M059J (cell line): ENCODE data around the gene SAP30BP. TPM values are rescaled to one million over a fixed set of nuclear protein-coding genes. Genes with fewer than 3 reads are reported as not detected.

Experiments used
- DNase-seq: peaks from one replicate; pipeline ENCODE4 v3.0.0-alpha.2; 2012; ENCODE audit warnings: low read depth
- total RNA-seq: library from RNA; depleted of rRNA; stranded (reverse); fragments of >200 nt; shearing (Covaris generic); gene quantifications from 2 replicates; pipeline ENCODE4 v1.2.3, GENCODE V29; 2014

Gene SAP30BP
- total RNA-seq, 1 experiment from 2014 or later: 79.3 TPM

DNA sequence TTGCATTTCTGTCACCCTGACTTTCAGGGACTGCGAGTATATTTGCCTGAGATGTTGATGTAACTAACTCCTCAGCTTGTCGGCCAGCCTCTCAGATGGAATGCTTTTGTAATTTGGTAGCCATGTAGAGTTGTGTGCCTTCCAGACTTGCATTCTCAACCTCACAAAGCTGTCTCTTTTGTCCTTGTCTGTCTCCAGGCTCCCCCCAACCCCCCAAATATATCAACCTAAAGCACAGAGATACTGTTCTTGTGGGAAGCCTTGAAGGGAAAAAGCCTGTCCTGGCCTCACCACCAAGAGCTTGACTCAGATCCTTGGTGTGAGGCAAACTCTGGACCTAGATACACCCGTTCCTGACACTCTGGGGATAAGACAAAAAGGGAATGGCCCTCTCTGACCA, 18.4 kb downstream of the SAP30BP start:
- DNase-seq: no peak

DNA sequence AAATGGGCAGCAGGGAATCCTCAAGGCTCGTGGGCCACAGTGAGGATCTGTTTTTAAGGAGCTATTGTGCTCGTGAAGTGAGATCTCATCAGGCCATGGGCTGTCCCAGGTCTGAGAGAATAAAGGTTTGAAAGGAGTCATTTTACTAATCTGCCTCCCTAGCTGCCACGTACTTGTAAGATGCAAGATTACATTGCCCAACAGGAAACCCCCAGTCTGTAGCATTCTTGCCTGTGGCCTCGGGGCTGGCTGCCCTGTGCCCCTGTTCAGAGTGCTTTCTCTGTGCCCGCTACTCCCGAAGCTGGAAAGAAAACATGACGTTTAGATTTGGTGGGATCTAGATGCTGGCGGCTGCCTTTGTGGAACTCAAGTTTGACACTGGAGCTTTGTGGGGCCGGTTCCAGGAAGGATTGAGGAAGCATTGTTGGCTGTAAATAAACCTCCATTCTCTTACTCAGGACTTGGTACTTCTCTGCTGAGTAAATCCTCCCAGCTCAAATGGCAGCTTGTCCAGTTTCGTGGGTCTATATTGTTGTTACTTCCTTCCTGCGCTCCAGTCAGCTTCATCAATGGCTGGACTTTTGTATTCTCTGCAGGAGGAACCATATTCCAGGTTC, 21.2 kb downstream of the SAP30BP start:
- peak; percentile 75 for DNase-seq

DNA sequence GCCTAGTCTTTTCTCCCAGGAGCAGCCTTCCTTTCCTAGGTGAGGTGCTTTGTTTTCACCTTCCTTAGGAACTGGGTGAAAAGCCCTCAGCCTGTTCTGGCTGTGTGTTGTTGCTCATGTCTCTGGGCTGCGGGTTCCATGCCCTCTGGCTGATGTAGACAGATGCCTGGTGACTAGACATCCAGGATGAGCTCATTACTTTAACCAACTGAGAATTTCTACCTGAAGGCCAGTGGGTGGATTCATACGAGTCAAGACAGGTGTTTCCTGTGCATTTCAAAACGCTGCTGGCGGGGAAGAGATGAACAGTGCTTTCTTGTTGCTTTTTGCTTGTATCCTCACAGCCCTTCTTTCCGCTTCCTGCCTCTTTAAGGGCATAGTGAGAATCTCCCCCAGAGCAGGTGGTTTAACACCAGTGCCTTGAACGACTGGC, 22.3 kb downstream of the SAP30BP start:
- peak; percentile 67 for DNase-seq

GRCh38 chr17:75691371-75691791, 24.2 kb downstream of the SAP30BP start:
- peak; percentile 99 for DNase-seq

DNA sequence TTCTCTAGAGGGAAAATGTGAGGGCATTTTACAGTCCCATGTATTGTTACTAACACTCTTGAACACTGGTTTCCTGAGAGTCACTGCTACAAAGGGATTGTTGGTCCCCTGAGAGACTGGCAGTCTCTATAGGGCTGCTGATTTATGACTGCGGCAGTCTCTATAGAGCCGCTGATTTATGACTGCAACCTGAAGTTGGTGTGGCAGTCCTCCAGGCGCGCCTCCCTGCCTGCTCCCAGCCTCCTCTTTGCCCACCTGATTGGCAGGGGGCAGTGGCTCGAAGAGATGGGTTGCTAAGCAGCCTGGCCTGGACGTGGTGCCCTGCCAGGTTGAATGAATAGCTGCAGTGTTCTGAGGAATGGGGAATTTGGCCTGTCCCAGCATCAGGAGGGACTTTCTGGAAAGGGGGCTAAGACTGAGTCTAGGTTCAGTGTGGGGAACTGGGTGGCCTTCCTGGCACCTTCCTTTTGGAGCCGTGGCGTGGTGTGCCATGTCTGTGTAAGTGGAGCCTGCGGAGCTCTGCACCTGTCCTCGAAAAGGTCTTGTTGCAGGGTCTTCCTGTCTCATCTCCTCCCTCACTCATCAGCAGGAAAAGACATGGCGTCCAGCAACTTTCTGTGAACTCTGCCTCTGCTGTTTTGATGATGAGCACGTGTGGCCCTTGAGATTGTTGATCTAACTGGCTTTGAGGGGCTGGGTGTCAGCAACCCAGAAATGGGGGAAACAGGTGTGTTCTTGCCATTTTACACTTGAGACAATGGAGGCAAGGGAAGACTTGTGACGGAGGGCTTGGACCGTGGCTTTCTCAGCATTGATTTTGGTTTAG, 24.9 kb downstream of the SAP30BP start:
- no peak for DNase-seq

- DNase-seq: peak; percentile 30
Measured at GRCh38 chr17:75692976-75693375, 25.8 kb downstream of the SAP30BP start.

DNA sequence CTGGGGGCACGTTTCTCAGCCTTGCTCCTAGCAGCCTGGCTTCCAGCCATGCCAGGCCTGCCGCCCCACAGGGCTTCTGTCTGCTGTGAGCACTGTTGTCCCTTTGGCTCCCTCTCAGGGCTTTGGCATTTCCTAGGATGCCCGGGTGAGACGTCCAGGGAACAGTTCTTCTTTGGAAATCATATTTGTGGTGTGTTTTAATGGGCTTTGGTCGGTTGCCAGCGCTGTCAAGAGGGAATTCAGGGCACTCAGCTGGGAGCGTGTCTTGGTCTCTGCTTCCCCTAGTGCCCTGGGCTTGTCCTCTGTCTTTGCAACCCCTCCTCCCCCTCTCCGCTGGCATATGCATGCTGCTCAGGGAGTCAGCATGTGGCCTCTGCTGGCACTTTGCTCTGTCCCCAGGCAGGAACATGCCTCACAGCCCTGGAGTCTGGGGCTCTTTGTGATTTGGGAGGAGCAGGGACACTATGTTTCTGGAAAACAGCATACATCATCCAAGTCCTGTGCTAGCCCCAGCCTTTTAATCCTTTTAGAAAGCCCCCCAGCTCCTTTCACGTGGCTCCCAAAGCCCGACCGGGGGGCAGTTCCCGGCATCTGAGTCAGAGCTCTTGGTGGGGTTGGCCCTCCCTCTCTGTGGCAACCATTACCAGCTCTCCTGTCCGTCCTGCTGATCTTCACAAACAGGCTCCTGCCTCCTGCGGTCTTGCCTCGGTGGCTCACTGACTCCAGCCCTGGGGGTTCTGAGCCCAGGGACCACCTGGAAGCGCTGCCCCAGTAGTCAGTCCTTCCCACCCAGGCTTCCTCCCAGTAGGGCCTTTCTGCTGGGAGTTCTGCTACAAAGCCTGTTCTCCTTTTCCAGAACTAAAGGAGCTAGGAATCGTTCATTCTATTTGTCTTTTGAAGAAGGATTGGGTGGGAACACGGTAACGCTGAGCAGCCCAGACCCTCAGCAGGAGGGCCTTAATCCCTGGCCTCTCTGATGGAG, 26.7 kb downstream of the SAP30BP start:
- peak; percentile 100 for DNase-seq

- no peak for DNase-seq
Measured at GRCh38 chr17:75694536-75694935, 27.4 kb downstream of the SAP30BP start.

DNA sequence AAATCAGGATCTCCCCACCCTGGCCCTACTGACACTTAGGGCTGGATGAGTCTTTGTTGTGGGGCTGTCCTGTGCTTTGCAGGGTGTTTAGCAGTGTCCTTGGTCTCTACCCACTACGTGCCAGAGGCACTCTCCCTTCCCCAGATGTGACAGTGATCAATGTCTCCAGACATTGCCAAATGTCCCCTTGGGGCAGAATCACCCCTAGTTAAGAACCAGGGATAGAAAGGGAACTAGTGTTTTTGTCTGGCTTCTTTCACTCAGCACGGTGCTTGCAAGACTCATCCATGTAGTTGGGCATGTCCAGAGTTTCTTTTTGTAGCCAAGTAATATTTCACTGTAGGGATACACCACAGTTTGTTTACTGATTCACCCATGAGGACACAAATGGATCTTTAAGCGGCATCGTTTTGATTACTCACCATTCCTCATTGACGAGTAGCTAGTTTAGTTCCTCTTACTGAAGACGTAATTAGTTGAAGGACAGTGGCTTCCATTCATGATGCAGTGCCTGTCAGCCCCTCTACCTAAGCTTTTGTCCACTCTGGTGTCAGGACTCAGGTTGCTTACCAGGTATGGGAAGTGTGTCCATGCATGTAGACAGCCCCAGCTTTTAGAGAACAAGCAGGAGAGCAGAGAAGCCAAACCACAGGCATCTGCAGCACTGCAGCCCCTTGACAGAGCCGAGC, 28.1 kb downstream of the SAP30BP start:
- peak; percentile 80 for DNase-seq

- no peak for DNase-seq
Measured at GRCh38 chr17:75695830-75696271, 28.7 kb downstream of the SAP30BP start.

GRCh38 chr17:75697651-75698291, 30.6 kb downstream of the SAP30BP start:
- no peak for DNase-seq

DNA sequence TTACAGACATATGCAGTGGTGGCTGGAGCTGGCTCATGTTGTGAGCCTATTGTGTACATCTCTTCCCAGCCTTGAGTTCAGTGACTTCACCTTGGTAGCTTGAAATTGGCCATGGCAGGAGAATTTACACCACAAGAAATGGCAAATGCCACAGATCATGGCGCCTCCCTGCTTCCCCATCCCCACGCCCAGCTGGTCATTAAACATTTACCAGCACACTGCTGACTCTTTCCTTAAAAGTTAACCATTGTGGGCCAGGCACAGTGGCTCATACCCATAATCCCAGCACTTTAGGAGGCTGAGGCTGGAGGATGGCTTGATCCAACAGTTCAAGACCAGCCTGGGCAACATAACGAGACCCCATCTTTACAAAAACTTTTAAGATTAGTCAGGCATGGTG, 31.5 kb downstream of the SAP30BP start:
- no peak for DNase-seq

DNA sequence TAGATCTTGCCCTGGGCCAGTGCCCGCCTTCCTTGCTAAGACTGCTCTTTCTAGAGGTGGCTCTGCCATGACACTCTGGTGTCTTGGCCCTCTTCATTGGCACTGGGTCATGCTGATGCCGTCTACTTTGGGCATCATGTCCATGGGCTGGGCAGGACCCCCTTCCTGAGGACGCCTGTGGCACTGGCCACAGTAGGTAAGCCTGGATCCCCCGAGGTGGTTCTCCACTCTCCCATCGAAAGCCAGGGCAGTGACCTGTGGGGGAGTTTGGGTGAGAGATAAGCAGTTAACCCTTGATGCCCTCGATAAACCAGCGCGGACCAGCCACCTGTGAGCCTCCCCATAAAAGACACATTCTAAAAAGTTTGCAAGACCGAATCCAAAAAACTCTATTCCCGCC, 34.1 kb downstream of the SAP30BP start:
- DNase-seq: no peak

- DNase-seq: no peak
Measured at GRCh38 chr17:75703191-75703590, 36.1 kb downstream of the SAP30BP start.

DNA sequence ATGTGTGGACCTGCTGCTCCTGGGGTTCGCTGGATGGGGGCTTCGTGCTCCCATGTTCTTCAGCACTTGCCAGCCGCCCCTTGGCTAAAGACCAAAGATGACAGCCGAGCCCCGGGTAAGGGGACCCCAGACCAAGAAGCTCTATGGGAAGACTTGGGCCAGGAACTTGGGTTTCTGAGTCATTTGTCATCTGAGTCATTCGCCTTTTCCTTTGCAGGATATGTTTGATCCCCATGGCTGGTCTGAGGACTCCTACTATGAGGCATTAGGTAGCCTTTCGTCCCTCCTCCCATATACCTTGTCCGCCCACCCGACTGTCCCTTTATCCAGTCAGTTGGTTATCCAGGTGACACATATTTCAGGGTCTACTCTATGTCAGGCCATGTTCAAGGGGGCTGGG, 36.5 kb downstream of the SAP30BP start:
- peak; percentile 56 for DNase-seq

- DNase-seq: no peak
Measured at GRCh38 chr17:75704963-75705875, 38.1 kb downstream of the SAP30BP start.

- no peak for DNase-seq
Measured at GRCh38 chr17:75706042-75706728, 39.0 kb downstream of the SAP30BP start.

DNA sequence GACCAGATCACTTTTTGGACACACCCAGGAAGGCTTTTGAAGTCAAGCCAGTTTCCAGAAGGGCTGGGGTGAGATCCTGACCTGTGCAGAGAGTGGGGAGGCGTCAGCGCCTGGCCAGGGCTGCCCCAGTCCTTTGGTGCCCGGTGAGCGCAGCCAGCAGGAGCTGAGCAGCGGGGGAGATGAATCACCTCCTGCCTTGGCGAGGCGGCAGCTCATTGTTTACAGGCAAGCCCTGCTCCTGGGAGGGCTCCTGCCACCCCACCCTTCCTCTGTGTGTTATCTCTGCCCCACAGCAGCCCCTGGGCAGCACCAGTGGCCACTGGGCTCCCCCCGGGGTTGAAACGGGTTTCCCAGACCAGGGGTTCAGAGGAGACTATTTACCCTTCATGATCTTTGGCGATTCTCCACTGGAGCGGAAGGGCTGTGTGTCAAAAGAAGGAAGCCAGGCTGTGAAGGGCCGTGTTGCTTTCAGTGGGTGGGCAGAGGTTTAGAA, 40.0 kb downstream of the SAP30BP start:
- DNase-seq: peak; percentile 91

- DNase-seq: no peak
Measured at GRCh38 chr17:75712446-75712845, 45.3 kb downstream of the SAP30BP start.
